SU-DHL-6 (cell line): ENCODE data around the gene PHAX.

Experiments
- CTCF ChIP-seq: fragments of 200-600 bp; sonication (generic); IDR thresholded peaks from one replicate; pipeline ENCODE4 v1.5.1; 2017; ENCODE audit warnings: antibody characterized with exemption, mild to moderate bottlenecking, low read length, moderate library complexity; ENCODE audit not compliant: insufficient read depth, poor library complexity, severe bottlenecking
- EZH2phosphoT487 ChIP-seq: fragments of 200-600 bp; sonication (generic), shearing (Covaris generic); conservative IDR thresholded peaks from 2 replicates; pipeline ENCODE4 v1.6.1; 2018; ENCODE audit warnings: mild to moderate bottlenecking, antibody characterized with exemption, low read length, moderate library complexity, mixed read lengths

- TF ChIP-seq CTCF: no peak
- no peak for TF ChIP-seq EZH2phosphoT487
Measured at GRCh38 chr5:126587551-126588390, 13.0 kb upstream of the PHAX start.
